ENCODE results near the gene SUSD6.

SUSD6 gene

DNA sequence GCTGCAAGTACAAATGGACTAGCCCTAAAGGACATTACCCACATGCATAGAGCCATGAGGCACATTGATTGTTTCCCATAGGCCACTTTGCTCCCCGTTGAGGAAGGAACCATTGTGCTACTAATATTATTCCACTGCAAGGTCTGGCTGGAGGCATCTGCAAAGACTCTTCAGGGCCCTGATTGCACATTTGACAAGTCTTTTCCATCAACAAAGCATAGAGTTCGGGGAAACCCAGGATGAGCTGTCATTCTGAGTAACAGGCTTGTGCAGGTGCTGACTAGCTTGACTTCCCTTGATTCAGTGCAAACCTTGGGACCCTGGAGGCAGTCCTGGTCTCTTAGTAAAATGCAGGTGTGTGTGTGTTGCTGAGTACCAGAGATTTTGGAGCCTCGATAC, 73.8 kb downstream of the SUSD6 start:
- FAIRE-seq, result no peak
- TF ChIP-seq, protein P1, sequence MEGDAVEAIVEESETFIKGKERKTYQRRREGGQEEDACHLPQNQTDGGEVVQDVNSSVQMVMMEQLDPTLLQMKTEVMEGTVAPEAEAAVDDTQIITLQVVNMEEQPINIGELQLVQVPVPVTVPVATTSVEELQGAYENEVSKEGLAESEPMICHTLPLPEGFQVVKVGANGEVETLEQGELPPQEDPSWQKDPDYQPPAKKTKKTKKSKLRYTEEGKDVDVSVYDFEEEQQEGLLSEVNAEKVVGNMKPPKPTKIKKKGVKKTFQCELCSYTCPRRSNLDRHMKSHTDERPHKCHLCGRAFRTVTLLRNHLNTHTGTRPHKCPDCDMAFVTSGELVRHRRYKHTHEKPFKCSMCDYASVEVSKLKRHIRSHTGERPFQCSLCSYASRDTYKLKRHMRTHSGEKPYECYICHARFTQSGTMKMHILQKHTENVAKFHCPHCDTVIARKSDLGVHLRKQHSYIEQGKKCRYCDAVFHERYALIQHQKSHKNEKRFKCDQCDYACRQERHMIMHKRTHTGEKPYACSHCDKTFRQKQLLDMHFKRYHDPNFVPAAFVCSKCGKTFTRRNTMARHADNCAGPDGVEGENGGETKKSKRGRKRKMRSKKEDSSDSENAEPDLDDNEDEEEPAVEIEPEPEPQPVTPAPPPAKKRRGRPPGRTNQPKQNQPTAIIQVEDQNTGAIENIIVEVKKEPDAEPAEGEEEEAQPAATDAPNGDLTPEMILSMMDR (IDR thresholded peaks at IDR 0.05; ENCODE audit: insufficient read depth, missing control alignments), result no peak
- DNase-seq (ENCODE audit: insufficient read length, low spot score), result no peak

DNA sequence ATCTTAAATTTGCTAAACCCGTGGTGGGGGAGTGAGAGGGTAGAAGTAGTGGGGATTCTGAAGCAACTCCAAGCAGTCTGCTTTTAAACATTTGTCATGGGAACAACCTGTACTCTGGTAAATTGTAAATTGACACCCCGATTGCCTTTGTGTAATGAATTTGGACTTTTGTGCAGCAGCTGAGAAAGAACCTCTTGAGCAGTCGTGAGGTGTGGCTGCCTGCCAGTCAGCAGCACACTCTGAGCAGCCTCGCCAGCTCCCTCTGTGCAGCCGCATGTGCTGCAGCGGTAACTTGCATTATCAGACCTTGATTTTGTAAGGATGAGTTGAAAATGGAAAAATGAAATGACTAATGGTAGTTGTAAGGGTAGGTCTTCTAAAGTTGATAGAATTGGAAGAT, 74.3 kb downstream of the SUSD6 start:
- TF ChIP-seq, protein P1 (IDR thresholded peaks at IDR 0.05; ENCODE audit: insufficient read depth, missing control alignments), result no peak
- DNase-seq (ENCODE audit: insufficient read length, low spot score) (no peak), FAIRE-seq (no peak)

DNA sequence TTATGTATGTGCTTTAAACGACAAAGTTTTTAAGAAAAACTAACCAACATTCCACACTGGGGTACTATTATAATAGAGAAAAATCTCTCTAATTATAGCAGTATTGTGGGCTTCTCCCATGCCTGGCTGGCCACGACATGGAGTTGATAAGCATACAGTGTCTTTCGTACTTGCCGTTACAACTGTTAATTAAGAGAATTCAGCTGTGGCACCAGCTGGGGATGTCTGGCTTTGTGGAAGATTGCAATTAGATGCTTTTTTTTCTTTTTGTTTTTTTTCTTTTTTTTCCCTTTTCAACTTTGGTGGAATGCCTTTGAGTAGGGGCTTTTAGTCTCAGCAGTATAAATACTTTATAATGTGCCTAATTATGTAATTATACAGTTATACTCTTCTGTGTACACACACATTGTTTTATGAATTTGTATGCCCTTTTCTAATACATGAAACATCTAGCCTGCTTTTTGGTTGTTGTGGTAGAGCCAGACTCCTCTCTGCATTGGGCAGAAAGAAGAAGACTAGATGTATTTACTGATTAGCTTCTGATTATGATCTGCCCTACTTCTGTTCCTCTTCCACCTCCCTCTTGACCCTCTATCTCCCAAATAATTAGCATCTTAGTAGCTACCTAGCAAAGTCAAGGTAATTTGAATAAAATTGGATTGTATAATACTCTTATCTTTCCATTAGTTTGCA, 76.4 kb downstream of the SUSD6 start:
- TF ChIP-seq, protein P1 (IDR thresholded peaks at IDR 0.05; ENCODE audit: insufficient read depth, missing control alignments), result no peak
- no peak for FAIRE-seq
- DNase-seq (ENCODE audit: insufficient read length, low spot score), result no peak

DNA sequence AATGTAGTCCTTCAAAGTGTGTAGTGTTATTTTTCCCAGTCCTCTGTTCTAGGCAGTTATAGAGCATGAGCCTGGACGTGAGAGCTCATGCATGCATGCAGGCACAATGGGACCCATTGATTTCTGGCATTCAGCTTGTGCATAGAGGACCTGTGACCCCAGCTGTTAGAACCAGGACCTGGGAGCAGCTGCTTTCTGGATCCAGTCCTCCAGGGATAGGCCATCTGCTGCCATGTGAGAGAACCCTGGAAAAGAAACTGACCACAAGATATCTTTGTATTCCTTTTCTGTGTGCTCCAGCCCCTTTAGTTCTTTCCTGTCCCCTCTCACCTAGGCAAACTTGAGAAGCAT, 76.9 kb downstream of the SUSD6 start:
- no peak for FAIRE-seq
- TF ChIP-seq, protein P1 (IDR thresholded peaks at IDR 0.05; ENCODE audit: insufficient read depth, missing control alignments), result no peak
- DNase-seq (ENCODE audit: insufficient read length, low spot score), result no peak

DNA sequence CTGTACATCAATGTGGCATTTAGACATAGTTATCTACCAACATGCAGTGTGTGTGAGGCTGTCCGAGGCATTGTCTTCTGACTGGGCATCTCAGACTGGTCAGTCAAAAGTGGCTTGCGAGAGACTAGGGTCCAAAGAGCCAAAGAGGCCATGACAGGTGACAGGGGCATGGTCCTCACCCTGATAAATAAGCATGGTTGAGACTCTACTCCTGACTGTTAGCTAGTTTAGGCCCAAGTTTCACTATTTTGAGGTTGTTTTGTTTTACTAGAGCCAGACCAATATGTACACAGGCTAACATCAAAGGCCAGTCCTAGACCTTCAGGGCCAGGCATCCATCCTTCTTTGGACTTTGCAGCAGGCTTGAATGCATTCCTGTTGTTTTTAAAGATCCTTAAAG, 78.6 kb downstream of the SUSD6 start:
- FAIRE-seq, result no peak
- TF ChIP-seq, protein P1 (IDR thresholded peaks at IDR 0.05; ENCODE audit: insufficient read depth, missing control alignments), result no peak
- DNase-seq (ENCODE audit: insufficient read length, low spot score), result no peak

DNA sequence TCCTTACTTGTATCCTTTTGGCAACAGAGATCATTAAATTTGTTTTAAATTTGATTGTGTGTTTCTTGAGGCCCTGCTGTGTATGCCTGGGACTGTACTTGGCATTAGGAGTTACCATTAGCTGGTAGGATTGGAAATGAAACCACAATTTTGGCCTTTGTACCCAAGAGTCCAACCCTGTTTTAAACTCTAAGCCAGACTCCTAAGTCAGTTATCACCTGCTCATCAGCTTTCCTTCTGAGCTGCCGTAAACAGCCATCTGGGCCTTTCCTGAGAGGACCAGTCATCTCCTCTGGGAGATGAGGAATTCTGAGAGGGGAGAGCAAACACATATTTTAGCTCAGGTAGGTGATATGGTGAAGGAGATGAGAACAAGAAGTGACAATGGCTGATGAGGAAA, 81.2 kb downstream of the SUSD6 start:
- DNase-seq (ENCODE audit: insufficient read length, low spot score), result no peak
- FAIRE-seq, result no peak

DNA sequence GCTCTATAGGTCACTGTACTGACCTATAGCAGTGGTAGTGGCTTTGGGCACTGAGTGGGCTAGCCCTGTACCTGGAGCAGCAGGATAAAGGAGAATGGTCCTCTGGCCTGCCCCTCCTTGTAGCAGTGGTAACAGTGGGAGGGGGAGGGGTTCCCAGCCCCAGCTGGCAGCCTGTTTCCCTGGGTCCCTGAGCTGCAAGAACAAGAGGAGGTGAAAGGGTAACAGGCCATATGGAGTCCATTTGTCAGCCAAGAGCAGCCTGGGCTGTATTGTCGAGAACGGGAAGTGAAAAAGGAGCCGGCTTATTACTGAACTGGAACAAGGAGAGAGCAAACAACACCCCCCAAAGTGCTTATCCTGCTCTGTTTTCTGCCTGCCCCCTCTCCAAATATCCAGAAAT, 81.7 kb downstream of the SUSD6 start:
- DNase-seq (ENCODE audit: insufficient read length, low spot score), result no peak
- no peak for FAIRE-seq
- TF ChIP-seq, protein P1 (IDR thresholded peaks at IDR 0.05; ENCODE audit: insufficient read depth, missing control alignments), result no peak

More for the DNA sequence above, 81.2 kb downstream of the SUSD6 start:
- TF ChIP-seq, protein P1 (IDR thresholded peaks at IDR 0.05; ENCODE audit: insufficient read depth, missing control alignments), result no peak
